Superior temporal gyrus (tissue), 1 donor: ENCODE data around the gene POU2F1.

Experiments used
- DNase-seq: peaks from one replicate; pipeline ENCODE4 v3.0.0-alpha.2; 2016; ENCODE audit errors: extremely low spot score

The POU2F1 gene

DNA sequence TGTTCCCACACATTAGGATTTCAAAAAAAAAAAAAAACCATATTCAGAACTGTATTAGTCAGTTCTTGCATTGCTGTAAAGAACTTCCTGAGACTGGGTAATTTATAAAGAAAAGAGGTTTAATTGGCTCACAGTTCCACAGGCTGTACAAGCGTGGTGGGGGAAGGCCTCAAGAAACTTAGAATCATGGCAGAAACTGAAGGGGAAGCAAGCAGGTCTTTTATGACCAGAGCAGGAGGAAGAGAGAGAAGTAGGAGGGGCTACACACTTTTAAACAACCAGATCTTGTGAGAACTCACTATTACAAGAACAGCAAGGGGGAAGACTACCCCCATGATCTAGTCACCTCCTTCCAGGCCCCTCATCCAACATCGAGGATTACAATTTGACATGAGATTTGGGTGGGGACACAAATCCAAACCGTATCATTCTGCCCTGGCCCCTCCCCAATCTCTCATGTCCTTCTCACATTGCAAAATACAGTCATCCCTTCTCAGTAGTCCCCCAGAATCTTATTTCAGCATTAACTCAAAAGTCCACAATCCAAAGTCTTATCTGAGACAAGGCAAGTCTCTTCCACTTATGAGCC lies 51.8 kb downstream of the POU2F1 start:
- no peak for DNase-seq

DNA sequence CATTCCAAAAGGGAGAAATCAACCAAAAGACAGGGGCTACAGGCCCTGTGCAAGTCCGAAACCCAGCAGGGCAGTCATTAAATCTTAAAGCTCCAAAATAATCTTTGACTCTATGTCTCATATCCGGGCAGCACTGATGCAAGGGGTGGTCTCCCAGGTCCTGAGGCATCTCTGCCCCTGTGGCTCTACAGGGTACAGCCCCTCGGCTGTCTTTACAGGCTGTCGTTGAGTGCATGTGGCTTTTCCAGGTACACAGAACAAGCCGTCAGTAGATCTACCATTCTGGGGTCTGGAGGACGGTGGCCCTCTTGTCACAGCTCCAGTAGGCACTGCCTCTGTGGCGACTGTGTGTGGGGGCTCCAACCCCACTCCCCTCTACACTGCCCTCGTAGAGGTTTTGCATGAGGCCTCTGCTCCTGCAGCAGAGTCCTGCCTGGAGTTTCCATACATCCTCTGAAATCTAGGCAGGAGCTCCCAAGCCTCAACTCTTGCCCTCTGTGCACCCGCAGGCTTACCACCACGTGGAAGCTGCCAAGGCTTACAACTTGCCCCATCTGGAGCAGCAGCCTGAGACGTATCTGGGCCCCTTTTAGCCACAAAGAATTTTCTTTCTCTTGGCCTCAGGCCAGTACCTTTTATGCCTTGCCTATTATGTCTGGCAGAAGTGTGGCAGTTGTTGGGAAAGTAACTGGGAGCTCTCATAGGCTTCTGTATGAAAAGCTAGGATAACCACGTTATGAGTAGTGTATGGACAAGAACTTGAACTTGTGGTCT lies 52.5 kb downstream of the POU2F1 start:
- no peak for DNase-seq

DNA sequence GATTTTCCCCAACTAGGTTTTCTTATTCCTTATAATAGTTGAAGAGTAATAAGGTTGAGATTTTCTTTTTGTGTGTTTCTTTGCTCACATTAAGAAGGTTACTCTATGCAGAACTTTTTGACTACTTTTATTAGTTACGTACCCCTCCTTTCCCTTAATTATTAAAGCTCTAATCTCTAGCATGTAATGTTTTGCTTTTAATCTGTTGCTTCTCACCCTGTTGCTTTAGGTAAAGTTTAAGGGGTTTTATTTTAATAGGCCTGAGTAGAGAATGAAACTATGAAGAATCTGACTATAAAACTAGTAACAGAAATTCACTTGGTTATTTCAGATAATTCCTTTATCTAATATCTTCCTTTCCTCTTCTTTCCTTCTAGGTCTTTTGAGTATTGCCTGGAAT lies 53.4 kb downstream of the POU2F1 start:
- DNase-seq = no peak

DNA sequence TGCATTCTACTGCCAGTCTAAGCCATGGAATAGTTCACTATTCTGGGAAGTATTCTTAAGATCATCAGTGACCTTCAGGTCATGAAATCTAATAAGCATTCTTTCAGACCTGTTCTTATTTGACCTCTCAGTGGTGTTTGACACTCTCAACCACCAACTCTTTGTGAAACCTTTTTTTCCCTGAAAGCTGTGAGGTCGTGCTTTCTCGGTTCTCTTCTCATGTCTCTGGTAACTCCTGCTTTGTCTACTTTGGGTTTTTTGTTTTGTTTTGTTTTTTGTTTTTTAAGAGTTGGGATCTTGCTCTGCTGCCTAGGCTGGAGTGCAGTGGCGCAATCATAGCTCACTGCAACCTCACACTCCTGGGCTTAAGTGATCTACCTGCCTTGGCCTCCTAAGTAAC lies 56.3 kb downstream of the POU2F1 start:
- no peak for DNase-seq

DNA sequence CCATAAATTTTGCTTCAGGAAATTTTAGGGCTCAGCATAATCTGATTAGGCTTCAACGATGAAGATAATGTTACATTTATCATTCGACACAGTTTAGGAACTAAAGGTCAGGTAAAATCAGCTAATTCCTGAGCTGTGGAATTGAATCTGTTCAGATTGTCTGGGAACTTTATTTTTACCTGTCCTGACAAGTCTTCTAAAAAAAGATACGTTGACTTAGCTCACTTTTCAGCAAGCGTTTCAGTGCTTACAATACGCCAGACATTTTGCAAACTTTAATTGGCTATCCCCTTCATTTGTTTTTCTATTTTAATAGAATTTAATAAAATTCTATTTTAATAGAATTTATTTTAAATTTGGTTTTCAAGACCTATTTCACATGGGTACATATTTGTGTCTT lies 57.8 kb downstream of the POU2F1 start:
- DNase-seq = no peak

DNA sequence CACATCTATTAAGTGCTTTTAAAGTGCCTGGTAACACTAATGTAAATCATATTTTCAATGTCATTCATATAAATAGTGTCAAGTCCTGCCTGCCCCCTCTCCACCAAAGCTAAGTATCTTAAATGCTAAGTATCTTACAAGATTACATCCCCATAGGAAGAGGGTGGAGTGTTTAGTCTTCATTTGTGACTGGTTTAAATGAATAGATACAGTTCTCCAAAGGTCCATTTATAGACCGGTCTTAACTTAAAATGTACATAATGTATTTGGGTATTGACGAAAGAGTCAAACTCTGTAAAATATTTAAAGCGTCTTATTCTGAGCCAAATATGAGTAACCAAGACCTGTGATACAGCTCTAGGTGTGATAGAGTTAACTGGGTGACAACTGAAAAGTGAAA lies 60.2 kb downstream of the POU2F1 start:
- no peak for DNase-seq

DNA sequence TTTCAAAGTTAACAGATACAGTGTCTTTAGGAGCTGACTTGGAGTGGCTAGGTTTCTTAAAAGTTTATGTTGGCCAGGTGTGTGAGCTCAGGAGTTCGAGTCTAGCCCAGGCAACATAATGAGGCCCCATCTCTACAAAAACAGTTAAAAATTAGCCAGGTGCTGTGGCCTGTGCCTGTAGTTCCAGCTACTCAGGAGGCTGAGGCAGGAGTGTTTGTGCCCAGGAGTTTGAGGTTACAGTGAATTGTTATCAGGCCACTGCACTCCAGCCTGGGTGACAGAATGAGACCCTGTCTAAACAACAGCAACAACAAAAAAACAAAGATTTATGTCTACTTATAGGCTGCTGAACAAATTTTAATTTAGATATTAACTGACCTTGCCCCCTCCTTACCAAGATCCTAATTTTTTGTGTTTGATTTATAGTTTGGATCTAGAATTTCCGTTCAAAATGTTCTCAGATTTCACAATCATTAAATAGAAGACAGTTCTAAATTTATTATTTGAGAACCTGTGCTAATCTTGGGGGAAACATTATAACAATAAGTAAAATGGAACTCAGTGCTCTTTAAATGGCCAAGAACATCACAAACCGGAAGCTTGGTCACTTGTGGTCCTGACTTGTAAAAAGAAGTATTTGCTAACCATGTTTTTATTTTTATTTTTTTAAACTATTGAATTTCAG lies 67.8 kb downstream of the POU2F1 start:
- DNase-seq = no peak

DNA sequence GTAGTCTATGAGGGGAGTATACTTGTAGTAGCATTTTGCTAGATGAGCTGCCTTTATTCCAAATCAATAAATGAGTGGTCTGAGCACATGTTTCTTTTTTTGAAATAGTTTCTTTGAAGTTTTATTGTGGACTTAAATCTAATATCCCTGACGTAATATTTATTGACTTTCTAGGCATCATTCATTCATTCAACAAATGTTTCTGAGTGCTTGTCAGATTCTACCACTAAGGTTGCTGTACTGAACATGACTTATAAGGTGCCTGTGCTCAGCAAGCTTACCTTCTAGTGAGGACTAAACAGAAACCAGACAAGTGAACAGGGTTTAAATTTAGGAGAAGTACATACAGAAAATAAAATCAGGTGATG lies 68.4 kb downstream of the POU2F1 start:
- no peak for DNase-seq

DNA sequence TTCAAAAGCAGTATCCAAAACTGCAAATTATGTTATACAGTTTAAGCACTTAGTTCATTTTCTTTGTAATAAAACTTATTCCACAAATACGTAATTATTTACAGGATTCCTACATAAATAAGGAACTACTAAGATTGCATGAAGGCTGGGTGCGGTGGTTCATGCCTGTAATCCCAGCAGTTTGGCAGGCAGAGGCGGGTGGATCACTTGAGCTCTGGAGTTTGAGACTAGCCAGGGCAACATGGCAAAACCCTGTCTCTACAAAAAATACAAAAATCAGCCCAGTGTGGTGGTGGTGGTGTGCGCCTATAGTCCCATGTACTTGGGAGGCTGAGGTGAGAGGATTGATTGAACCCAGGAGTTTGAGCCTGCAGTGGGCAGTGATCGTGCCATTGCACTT lies 69.3 kb downstream of the POU2F1 start:
- DNase-seq = no peak

DNA sequence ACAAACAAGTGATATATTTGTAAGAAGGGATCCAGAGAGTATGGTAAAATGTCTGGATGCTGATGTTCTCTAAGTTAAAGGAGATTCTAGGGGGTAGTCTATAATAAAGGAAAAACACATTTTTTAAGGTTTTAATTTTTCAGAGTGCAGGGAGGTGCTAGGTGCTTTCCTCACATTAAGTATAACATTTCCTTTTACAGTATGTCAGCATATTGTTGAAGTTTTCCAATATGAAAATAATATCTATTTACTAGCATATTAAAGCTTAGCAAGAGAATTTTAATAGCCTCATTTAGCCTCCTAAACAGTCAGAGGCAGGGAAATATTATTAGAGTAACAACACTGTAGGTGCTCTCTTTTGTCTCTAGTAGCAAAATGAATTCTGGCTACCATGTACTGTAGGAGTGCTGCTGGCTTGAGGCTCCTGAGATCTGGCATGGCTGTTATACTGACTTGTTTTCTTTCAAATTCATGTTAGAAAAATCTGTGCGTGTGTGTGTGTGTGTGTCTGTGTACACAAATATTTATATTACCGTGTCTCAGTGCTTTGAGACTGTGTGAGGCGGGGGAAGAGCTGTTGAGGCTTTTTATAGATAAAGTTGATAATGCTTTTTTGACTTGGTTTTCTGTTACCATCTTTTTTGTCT lies 71.0 kb downstream of the POU2F1 start:
- no peak for DNase-seq

DNA sequence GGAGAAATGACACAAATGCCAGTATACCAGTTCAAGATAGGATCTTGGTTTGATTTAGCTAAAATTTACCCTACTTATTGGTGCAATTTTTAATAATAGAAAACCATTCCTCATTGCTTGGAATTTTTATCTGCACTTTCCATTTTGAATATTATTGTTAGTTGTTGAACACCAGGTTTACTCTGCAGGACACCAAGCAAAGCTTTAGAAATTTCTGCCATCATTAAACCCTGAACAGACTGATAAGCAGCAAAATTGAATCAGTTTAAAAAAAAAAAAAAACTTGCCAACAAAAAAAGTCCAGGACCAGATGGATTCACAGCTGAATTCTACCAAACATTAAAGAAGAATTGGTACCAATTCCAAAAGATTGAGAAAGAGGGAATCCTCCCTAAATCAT lies 71.5 kb downstream of the POU2F1 start:
- no peak for DNase-seq

DNA sequence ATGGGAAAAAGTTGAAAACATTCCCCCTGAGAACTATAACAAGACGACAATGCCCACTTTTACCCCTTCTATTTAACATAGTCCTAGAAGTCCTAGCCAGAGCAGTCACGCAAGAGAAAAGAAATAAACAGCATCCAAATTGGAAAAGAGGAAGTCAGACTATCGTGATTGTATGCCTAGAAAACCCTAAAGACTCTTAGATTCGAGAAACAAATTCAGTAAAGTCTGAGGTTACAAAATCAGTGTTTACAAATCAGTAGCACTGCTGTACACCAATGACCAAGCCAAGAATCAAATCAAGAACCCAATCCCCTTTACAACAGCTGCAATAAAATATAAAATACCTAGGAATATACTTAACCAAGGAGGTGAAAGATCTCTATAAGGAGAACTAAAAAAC lies 72.4 kb downstream of the POU2F1 start:
- DNase-seq = no peak

DNA sequence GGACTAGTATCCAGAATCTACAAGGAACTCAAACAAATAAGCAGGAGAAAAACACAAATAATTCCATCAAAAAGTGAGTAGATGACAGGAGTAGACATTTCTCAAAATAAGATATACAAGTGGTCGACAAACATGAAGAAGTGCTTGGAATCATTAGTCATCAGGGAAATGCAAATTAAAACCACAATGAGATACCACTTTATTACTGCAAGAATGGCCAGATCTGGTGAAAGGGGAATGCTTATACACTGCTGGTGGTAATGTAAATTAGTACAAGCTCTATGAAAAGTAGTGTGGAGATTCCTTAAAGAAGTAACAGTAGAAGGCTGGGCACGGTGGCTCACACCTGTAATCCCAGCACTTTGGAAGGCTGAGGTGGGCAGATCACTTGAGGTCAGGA lies 73.8 kb downstream of the POU2F1 start:
- DNase-seq = no peak

DNA sequence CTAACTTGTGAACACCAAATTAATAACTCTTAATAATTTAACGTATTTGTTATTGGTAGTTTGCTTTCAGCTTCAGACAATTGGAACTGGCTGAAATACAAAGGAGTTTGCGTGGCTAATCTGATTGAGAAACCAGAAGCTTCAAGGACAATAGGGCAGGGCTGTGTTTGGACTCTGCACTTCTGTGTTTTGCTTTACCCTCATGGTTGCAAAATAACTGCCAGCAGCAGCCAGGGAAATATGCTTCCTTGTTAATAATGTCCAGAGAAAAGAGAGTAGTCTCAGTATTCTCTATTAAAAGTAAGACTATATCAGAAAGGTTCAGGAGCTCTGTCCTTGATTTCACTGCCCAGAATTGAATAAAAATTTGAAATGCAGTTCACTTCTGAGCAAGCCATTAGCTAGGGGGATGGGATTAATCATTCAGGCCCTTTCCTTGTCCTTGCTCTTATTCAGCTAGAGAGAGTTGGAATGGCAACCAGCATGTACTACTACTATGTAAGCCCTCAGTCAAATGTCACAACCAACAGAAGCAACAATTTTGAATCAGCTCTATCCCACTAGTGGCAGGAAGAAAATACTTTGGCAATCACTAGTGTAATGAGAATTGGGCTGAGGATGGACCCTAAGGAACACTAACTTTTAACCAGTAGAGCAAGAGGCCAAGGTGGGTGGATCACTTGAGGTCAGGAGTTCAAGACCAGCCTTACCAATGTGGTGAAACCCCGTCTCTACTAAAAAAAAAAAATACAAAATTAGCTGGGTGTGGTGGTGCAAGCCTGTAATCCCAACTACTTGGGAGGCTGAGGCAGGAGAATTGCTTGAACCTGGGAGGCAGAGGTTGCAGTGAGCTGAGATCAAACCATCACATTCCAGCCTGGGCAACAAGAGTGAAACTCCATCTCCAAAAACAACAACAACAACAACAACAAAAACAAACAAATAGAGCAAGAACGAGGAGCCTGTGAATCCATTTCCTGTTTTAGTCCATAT lies 76.8 kb downstream of the POU2F1 start:
- no peak for DNase-seq

DNA sequence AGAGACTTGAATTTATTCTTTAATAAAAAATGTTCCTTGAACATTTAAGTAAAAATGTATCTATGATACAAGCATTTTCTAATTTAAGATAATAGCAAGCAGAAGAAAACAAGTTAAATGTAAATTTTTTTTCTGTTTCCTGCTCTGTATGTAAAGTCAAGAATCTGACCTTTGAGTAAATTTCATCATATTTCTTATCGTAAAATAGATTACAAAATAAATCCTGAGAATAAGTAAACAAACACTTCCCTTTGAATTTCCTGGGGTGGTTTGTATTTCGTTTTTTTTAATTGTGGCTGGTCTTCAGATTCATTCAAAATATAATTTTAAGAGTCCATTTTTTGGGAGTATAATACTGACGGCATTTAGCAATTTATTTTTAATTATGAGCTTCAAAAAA lies 77.6 kb downstream of the POU2F1 start:
- no peak for DNase-seq

DNA sequence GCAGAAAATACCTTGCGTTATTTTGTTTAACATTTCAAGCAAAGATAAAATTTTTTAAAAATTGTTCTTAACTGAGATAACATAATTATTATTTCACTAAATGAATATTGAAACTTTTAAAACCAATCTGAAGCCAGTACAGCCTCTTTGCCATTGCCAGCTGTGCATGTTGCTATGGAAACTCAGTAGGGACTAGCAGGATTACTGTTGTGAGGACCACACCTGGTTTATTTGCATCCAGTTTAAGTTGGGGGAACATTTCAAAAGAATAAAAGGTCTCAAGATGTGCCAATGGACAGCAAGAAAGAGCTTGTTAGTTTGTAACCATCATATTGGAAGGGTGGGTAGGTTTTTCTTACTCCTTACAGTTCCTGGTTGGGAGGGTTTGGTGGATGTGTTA lies 80.7 kb downstream of the POU2F1 start:
- DNase-seq = no peak

DNA sequence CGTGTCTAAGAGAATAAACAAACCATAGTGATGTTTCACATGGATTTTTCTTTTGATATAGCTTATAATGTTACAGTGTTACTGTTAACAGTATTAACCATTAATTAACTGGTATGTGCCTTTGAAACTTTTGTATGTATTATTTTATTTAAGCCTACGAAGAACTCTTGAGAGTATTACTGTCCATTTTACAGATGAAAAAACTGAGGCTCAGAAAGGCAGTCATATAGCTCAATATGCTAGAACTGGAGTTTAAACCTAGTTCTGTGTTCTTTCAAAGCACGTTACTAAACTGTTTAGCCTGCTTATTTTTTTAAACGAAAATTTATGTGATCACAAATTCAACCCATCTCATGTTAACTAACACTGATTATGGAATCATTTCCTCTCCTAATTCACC lies 83.5 kb downstream of the POU2F1 start:
- DNase-seq = no peak

DNA sequence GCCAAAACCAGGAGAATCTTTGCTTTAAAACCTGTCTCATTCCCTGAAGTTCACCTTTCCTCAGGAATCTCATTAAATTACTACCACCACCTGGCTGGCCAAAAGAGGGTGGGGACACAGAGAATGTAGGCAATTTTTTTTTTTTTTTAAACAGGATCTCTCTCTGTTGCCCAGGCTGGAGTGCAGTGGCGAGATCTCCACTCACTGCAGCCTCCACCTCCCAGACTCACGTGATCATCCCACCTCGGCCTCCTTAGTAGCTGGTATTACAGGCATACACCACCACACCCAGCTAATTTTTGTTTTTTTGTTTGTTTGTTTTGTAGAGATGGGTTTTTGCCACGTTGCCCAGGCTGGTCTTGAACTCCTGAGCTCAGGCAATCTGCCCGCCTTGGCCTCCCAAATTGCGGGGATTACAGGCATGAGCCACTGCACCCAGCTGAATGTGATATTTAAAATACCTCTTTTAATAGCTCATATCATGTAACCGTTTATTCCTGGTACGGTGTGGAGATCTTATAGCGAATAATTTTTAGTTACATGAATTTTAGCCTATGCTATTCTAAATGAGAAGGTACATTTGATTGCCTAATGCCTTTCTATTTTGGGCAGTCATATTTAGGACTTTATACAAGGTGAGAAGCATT lies 84.5 kb downstream of the POU2F1 start:
- DNase-seq = no peak

DNA sequence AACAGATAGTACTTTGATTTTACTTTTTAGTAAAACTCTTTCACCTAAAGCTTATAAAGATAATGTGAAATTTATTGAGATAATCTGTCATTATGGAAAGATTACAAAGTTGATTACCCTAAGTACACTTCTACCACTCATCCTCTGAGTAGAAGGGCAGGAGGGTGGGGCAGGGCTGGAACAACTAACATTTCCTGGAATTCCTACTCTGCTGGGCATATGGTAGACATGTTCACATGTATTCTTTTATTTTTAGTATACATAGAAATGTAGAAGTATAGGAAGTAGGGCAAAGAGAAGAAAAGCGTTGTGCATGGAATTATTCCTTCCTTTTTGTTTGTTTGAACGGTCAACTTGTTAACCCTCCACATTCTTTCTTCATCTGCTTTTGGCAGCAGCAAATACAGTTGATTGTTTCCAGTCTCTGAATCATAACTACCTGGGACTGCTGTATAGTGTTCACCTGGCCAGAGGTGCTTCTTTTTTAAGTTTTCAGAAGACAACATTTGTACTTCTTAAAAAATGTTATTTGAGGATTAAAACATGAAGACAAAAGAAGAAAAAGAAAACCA lies 85.1 kb downstream of the POU2F1 start:
- DNase-seq = no peak

DNA sequence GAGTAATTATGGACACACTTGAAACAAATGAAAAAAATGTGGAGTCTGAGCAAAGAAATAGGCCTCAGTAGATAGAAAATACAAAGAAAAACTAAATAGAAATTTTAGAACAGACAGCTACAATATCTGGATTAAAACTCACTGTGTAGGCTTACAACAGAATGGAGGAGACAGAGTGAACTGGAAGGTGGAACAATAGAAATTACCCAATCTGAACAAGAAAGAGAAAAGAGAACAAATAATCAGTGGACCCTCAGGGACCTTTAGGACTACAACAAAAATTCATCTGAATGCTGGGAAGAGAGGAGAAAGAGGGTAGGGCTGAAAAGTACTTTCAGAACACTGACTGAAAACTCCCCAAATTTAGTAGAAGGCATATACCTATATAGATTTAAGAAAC lies 90.0 kb downstream of the POU2F1 start:
- no peak for DNase-seq

DNA sequence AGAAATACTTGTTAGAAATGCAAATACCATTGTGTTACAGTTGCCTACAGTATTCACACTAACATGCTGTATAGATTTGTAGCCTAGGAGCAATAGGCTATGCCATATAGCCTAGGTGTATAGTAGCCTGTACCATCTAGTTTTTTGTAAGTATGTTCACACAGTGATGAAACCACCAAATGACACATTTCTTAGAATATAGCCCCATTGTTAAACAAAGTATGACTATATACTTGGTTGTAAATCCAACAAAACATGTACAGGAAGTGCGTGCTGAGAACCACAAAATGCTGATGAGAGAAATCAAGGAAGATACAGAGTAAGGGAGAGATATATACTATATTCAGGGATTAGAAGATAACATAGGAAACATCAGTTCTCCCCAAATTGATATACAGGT lies 92.2 kb downstream of the POU2F1 start:
- no peak for DNase-seq
